ENCODE results near the gene TRNAU1AP. TPM values are rescaled to one million over a fixed set of nuclear protein-coding genes. Genes with fewer than 3 reads are reported as not detected.
"Not testable (repeated sequence)": the region's sequence is repeated elsewhere in the genome, so short reads cannot be mapped to it uniquely, and the experiment has no call there.

TRNAU1AP gene
- total and polyA plus RNA-seq, 2 of the 13 experiments (the other 11 are each of a cell fraction or from before 2014, with no cell fraction given), result 29.0 to 42.9 TPM

DNA sequence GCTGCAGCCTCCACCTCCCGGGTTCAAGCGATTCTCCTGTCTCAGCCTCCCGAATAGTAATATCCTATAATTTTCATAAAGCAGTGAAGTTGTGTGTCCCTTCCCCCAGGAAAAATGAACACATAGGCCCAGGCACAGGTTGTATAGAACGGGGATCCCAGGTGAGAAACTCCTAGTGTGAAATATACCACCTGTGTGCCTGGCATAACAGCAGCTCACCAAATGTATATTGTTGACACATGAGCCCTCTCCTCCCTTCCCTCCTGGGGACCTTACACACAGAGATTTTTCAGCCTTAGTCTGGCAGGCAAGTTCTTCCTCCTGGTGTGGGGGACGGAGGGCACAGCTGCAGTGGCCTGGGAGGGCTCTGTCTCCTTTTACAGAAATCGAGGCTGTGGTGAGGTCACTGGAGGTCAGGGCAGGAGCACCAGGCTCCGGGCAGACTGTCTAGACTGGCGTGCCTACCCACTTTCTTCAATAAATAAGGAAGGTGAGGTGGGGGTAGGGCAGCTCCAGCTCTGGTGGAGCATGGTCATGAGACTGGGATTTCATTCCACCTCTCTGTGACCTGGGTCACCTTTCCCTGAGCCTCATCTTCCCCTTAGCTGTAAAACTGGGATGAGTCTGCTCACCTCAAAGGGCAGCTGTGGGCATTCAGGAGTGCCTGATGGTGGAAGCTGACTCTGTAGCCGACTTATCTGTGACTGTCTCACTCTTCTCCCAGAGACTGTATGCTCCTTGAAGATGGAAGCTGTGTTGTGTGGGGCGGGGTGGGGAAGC lies 32.7 kb upstream of the TRNAU1AP start:
- no peak for DNase-seq (ENCODE audit: low spot score)
- no peak overlapping the region for H2AFZ ChIP-seq (ENCODE audit: low read length)
- TF ChIP-seq HMGA1 (CRISPR knock-in tag; conservative IDR thresholded peaks at IDR 0.05), result no peak
- no peak for TF ChIP-seq GABPA (IDR thresholded peaks at IDR 0.05; ENCODE audit: low read depth, low read length)
- no peak for TF ChIP-seq GABPA (CRISPR knock-in tag; IDR thresholded peaks at IDR 0.05; ENCODE audit: low read depth)
- TF ChIP-seq ZNF589 (CRISPR knock-in tag; conservative IDR thresholded peaks at IDR 0.05), result no peak
- no peak for TF ChIP-seq ZNF616 (CRISPR knock-in tag; IDR thresholded peaks at IDR 0.05; ENCODE audit: low read depth)
- TF ChIP-seq NR3C1 (CRISPR knock-in tag; IDR thresholded peaks at IDR 0.05), result no peak
- no peak for TF ChIP-seq JUN (CRISPR knock-in tag; IDR thresholded peaks at IDR 0.05)
- TF ChIP-seq GATAD2A (CRISPR knock-in tag; IDR thresholded peaks at IDR 0.05), result no peak
- TF ChIP-seq, protein P1, sequence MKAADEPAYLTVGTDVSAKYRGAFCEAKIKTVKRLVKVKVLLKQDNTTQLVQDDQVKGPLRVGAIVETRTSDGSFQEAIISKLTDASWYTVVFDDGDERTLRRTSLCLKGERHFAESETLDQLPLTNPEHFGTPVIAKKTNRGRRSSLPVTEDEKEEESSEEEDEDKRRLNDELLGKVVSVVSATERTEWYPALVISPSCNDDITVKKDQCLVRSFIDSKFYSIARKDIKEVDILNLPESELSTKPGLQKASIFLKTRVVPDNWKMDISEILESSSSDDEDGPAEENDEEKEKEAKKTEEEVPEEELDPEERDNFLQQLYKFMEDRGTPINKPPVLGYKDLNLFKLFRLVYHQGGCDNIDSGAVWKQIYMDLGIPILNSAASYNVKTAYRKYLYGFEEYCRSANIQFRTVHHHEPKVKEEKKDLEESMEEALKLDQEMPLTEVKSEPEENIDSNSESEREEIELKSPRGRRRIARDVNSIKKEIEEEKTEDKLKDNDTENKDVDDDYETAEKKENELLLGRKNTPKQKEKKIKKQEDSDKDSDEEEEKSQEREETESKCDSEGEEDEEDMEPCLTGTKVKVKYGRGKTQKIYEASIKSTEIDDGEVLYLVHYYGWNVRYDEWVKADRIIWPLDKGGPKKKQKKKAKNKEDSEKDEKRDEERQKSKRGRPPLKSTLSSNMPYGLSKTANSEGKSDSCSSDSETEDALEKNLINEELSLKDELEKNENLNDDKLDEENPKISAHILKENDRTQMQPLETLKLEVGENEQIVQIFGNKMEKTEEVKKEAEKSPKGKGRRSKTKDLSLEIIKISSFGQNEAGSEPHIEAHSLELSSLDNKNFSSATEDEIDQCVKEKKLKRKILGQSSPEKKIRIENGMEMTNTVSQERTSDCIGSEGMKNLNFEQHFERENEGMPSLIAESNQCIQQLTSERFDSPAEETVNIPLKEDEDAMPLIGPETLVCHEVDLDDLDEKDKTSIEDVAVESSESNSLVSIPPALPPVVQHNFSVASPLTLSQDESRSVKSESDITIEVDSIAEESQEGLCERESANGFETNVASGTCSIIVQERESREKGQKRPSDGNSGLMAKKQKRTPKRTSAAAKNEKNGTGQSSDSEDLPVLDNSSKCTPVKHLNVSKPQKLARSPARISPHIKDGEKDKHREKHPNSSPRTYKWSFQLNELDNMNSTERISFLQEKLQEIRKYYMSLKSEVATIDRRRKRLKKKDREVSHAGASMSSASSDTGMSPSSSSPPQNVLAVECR (CRISPR knock-in tag; IDR thresholded peaks at IDR 0.05; ENCODE audit: borderline replicate concordance), result no peak
- TF ChIP-seq DNMT1 (CRISPR knock-in tag; IDR thresholded peaks at IDR 0.05), result no peak
- TF ChIP-seq, protein P2, sequence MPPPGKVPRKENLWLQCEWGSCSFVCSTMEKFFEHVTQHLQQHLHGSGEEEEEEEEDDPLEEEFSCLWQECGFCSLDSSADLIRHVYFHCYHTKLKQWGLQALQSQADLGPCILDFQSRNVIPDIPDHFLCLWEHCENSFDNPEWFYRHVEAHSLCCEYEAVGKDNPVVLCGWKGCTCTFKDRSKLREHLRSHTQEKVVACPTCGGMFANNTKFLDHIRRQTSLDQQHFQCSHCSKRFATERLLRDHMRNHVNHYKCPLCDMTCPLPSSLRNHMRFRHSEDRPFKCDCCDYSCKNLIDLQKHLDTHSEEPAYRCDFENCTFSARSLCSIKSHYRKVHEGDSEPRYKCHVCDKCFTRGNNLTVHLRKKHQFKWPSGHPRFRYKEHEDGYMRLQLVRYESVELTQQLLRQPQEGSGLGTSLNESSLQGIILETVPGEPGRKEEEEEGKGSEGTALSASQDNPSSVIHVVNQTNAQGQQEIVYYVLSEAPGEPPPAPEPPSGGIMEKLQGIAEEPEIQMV (CRISPR knock-in tag; IDR thresholded peaks at IDR 0.05; ENCODE audit: low read depth), result no peak
- TF ChIP-seq RFXANK (CRISPR knock-in tag; IDR thresholded peaks at IDR 0.05), result no peak
- TF ChIP-seq ZMYM4 (CRISPR knock-in tag; IDR thresholded peaks at IDR 0.05), result no peak
- no peak for TF ChIP-seq ARNT2 (CRISPR knock-in tag; IDR thresholded peaks at IDR 0.05; ENCODE audit: low read depth)
- H3K4me3 ChIP-seq (replicated peaks in 1 of 3; ENCODE audit: insufficient read depth in 1 of 3, low read depth in 2 of 3, low read length in 3 of 3), result no peak overlapping the region
- no peaks in the 10 kb centered on the region for H3K27me3 ChIP-seq (ENCODE audit: control insufficient read depth in 1 of 2, insufficient read depth in 2 of 2, low read length in 2 of 2)
- no peak for FAIRE-seq
- 0 out of 2 replicates have a peak overlapping the region, but pooled peaks have one; percentile 4 for H3K9ac ChIP-seq (ENCODE audit: insufficient read depth, low read depth, low read length)
- BruUV-seq (replicated peaks), result no TSS peak
- in situ Hi-C loops (cut with HindIII; ENCODE audit: extremely low pct_ligation_motif_present, low pct_unique_long_range_greater_than_20kb) (loop anchor here (5.0 kb wide), 1 partner anchor 82 kb away; no protein-coding TSS in a partner anchor), intact Hi-C loops (cut with micrococcal nuclease; ENCODE audit: unreplicated experiment) (loop anchor here (5.0 to 10.0 kb wide), 2 partner anchors 132 to 355 kb away; no protein-coding TSS in a partner anchor)
- 90% methylated on average over 8 of the region's 10 CpGs for WGBS (ENCODE audit: low lambda C conversion rate)
- peak overlapping the region; percentile 45 for H3K4me2 ChIP-seq (ENCODE audit: low read depth, low read length)
- H3K79me2 ChIP-seq (ENCODE audit: insufficient read depth, low read length), result peaks cover 53% of the 10 kb centered on the region
- no peaks in the 10 kb centered on the region for H3K9me3 ChIP-seq (ENCODE audit: low read length)
- POLR2A ChIA-PET, result interaction anchor here (0.8 kb wide), 1 partner anchor 61 kb away, joined by 4 read pairs; no protein-coding TSS in a partner anchor
- H3K27ac ChIP-seq (ENCODE audit: extremely low read length, insufficient read depth, low read length), result no peak overlapping the region
- peaks cover 2 to 16% of the 10 kb centered on the region in 2 experiments for H3K36me3 ChIP-seq (replicated peaks in 1 of 2; ENCODE audit: control insufficient read depth in 1 of 2, insufficient read depth in 2 of 2, low read length in 2 of 2)
- peaks cover 49% of the 10 kb centered on the region for H3K4me1 ChIP-seq (ENCODE audit: insufficient read depth, low read length)
- ATAC-seq, result no peak
- CTCF ChIA-PET (ENCODE audit: low intra/inter-chr PET ratio, low total read pairs), result no interaction called here
- H4K20me1 ChIP-seq (ENCODE audit: insufficient read depth, low read length), result peaks cover 22% of the 10 kb centered on the region

DNA sequence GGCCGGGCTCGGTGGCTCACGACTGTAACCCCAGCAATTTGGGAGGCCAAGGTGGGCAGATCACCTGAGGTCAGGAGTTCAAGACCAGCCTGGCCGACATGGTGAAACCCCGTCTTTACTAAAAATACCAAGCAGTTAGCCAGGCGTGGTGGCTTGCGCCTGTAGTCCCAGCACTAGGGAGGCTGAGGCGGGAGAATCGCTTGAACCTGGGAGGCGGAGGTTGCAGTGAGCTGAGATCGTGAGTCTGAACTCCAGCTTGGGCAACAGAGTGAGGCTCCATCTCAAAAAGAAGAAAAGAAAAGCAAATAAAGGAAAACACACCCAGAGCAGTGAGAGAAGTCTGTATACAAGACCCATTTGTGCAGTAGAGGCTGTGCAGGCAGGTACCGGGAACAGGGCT lies 32.1 kb upstream of the TRNAU1AP start:
- H3K27ac ChIP-seq (ENCODE audit: extremely low read length, insufficient read depth, low read length); in situ Hi-C loops (cut with HindIII; ENCODE audit: extremely low pct_ligation_motif_present, low pct_unique_long_range_greater_than_20kb); CTCF ChIA-PET (ENCODE audit: low intra/inter-chr PET ratio, low total read pairs); ATAC-seq; H3K9ac ChIP-seq (ENCODE audit: insufficient read depth, low read depth, low read length); DNase-seq (ENCODE audit: low spot score); H3K27me3 ChIP-seq (ENCODE audit: control insufficient read depth in 1 of 2, insufficient read depth in 2 of 2, low read length in 2 of 2); FAIRE-seq; H2AFZ ChIP-seq (ENCODE audit: low read length); BruUV-seq (replicated peaks); H3K9me3 ChIP-seq (ENCODE audit: low read length); H3K4me3 ChIP-seq (replicated peaks in 1 of 3; ENCODE audit: insufficient read depth in 1 of 3, low read depth in 2 of 3, low read length in 3 of 3); intact Hi-C loops (cut with micrococcal nuclease; ENCODE audit: unreplicated experiment); H3K4me2 ChIP-seq (ENCODE audit: low read depth, low read length): not testable (repeated sequence)
- WGBS (ENCODE audit: low lambda C conversion rate), result 94% methylated on average over 12 of the region's 12 CpGs
- POLR2A ChIA-PET, result interaction anchor here (0.8 kb wide), 1 partner anchor 61 kb away, joined by 4 read pairs; no protein-coding TSS in a partner anchor
- peaks cover 22% of the 10 kb centered on the region for H4K20me1 ChIP-seq (ENCODE audit: insufficient read depth, low read length)
- peaks cover 2 to 16% of the 10 kb centered on the region in 2 experiments for H3K36me3 ChIP-seq (replicated peaks in 1 of 2; ENCODE audit: control insufficient read depth in 1 of 2, insufficient read depth in 2 of 2, low read length in 2 of 2)
- H3K79me2 ChIP-seq (ENCODE audit: insufficient read depth, low read length), result peaks cover 59% of the 10 kb centered on the region
- peaks cover 55% of the 10 kb centered on the region for H3K4me1 ChIP-seq (ENCODE audit: insufficient read depth, low read length)
